ENCODE data around the gene TRPC3. TPM values are rescaled to one million over a fixed set of nuclear protein-coding genes. Genes with fewer than 3 reads are reported as not detected.

TRPC3 gene
- total RNA-seq, 5 donors from 2014 or later (not counting 1 experiment from before 2014, with no cell fraction given) = 0.18 to 0.59 (median 0.33) TPM; not detected in 1

GRCh38 chr4:121851354-121851753 lies 100.5 kb downstream of the TRPC3 start:
- H3K36me3 ChIP-seq (ENCODE audit: control insufficient read depth in 2 of 2, extremely low read depth in 1 of 2, insufficient read depth in 1 of 2, low read length in 1 of 2) = peaks cover 0 to 10% of the 10 kb centered on the region in 2 donors
- Mint-ChIP-seq H3K4me3 (no peak overlapping the region), H3K36me3 (peaks cover 23% of the 10 kb centered on the region), H3K27me3 (no peaks in the 10 kb centered on the region), H3K9me3 (no peaks in the 10 kb centered on the region), H3K4me1 (no peaks in the 10 kb centered on the region), H3K27ac (no peak overlapping the region)
- no peak overlapping the region for H3K27ac ChIP-seq (ENCODE audit: low read length)
- no peak for ATAC-seq (replicated peaks in 1 of 4)
- WGBS (ENCODE audit: insufficient coverage) = no CpG with 5 or more reads among the region's 1 CpG
- ChIA-PET CTCF (no interaction called here), POLR2A (no interaction called here)
- no peaks in the 10 kb centered on the region for H3K4me1 ChIP-seq (ENCODE audit: control insufficient read depth in 1 of 2, extremely low read depth in 1 of 2, insufficient read depth in 2 of 2, low read length in 2 of 2)
- H3K4me3 ChIP-seq (ENCODE audit: control insufficient read depth in 1 of 2, extremely low read depth in 1 of 2, low read length in 1 of 2) = no peak overlapping the region
- no peak for DNase-seq
- no peaks in the 10 kb centered on the region for H3K9me3 ChIP-seq
- H3K27me3 ChIP-seq (replicated peaks in 1 of 2; ENCODE audit: control insufficient read depth in 2 of 2, extremely low read depth in 1 of 2, insufficient read depth in 2 of 2, low read length in 1 of 2) = no peaks in the 10 kb centered on the region

GRCh38 chr4:121846662-121847061 lies 105.2 kb downstream of the TRPC3 start:
- no peaks in the 10 kb centered on the region for H3K4me1 ChIP-seq (ENCODE audit: control insufficient read depth in 1 of 2, extremely low read depth in 1 of 2, insufficient read depth in 2 of 2, low read length in 2 of 2)
- no peak overlapping the region for H3K4me3 Mint-ChIP-seq
- DNase-seq = no peak
- POLR2A ChIA-PET = no interaction called here
- H3K9me3 ChIP-seq = no peaks in the 10 kb centered on the region
- H3K9me3 Mint-ChIP-seq = no peaks in the 10 kb centered on the region
- H3K27me3 Mint-ChIP-seq = no peaks in the 10 kb centered on the region
- H3K27me3 ChIP-seq (replicated peaks in 1 of 2; ENCODE audit: control insufficient read depth in 2 of 2, extremely low read depth in 1 of 2, insufficient read depth in 2 of 2, low read length in 1 of 2) = no peaks in the 10 kb centered on the region
- no peak for ATAC-seq (replicated peaks in 1 of 4)
- no peak overlapping the region for H3K27ac ChIP-seq (ENCODE audit: low read length)
- H3K36me3 Mint-ChIP-seq = peaks cover 31% of the 10 kb centered on the region
- H3K27ac Mint-ChIP-seq = no peak overlapping the region
- CTCF ChIA-PET = no interaction called here
- H3K36me3 ChIP-seq (ENCODE audit: control insufficient read depth in 2 of 2, extremely low read depth in 1 of 2, insufficient read depth in 1 of 2, low read length in 1 of 2) = peaks cover 0 to 16% of the 10 kb centered on the region in 2 donors
- no peak overlapping the region for H3K4me3 ChIP-seq (ENCODE audit: control insufficient read depth in 1 of 2, extremely low read depth in 1 of 2, low read length in 1 of 2)
- no CpG with 5 or more reads among the region's 6 CpGs for WGBS (ENCODE audit: insufficient coverage)
- no peaks in the 10 kb centered on the region for H3K4me1 Mint-ChIP-seq

GRCh38 chr4:121842862-121843261 lies 109.0 kb downstream of the TRPC3 start:
- POLR2A ChIA-PET = no interaction called here
- H3K27me3 ChIP-seq (replicated peaks in 1 of 2; ENCODE audit: control insufficient read depth in 2 of 2, extremely low read depth in 1 of 2, insufficient read depth in 2 of 2, low read length in 1 of 2) = no peaks in the 10 kb centered on the region
- H3K4me3 ChIP-seq (ENCODE audit: control insufficient read depth in 1 of 2, extremely low read depth in 1 of 2, low read length in 1 of 2) = no peak overlapping the region
- WGBS (ENCODE audit: insufficient coverage) = 98% methylated on average over 4 of the region's 4 CpGs
- H3K9me3 Mint-ChIP-seq = no peaks in the 10 kb centered on the region
- no peaks in the 10 kb centered on the region for H3K4me1 ChIP-seq (ENCODE audit: control insufficient read depth in 1 of 2, extremely low read depth in 1 of 2, insufficient read depth in 2 of 2, low read length in 2 of 2)
- H3K27ac ChIP-seq (ENCODE audit: low read length) = no peak overlapping the region
- peaks cover 41% of the 10 kb centered on the region for H3K36me3 Mint-ChIP-seq
- H3K27me3 Mint-ChIP-seq = no peaks in the 10 kb centered on the region
- DNase-seq (no peak), ATAC-seq (replicated peaks in 1 of 4) (no peak)
- CTCF ChIA-PET = no interaction called here
- H3K4me1 Mint-ChIP-seq = no peaks in the 10 kb centered on the region
- no peak overlapping the region for H3K4me3 Mint-ChIP-seq
- no peak overlapping the region for H3K27ac Mint-ChIP-seq
- peaks cover 9 to 18% of the 10 kb centered on the region in 2 donors for H3K36me3 ChIP-seq (ENCODE audit: control insufficient read depth in 2 of 2, extremely low read depth in 1 of 2, insufficient read depth in 1 of 2, low read length in 1 of 2)
- H3K9me3 ChIP-seq = no peaks in the 10 kb centered on the region

- no peak for ATAC-seq (replicated peaks in 1 of 4)
These were observed 113.7 kb downstream of the TRPC3 start for GRCh38 chr4:121838136-121838535.

DNA sequence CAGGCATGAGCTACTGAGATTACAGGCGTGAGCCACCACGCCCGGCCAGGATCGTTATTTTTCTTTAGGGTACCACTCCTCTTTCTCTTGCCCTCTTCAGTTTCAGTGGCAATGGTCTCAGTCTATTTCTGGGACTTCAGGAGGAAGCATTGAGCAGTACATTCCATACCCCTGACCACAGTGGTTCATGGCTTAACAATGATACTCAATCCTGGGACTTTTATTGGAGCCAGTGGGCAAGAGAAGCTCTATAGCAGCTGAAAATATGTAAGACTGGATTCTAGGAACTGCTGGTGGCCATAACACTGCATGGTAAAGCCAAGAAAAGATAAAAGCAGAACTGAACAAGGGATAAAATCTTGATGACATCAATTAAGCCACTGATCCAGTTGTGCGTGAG lies 122.3 kb downstream of the TRPC3 start:
- peaks cover 0 to 9% of the 10 kb centered on the region in 2 donors for H3K36me3 ChIP-seq (ENCODE audit: control insufficient read depth in 2 of 2, extremely low read depth in 1 of 2, insufficient read depth in 1 of 2, low read length in 1 of 2)
- ATAC-seq (replicated peaks in 1 of 4) = no peak
- H3K9me3 Mint-ChIP-seq = no peaks in the 10 kb centered on the region
- H3K9me3 ChIP-seq = no peaks in the 10 kb centered on the region
- peaks cover 9% of the 10 kb centered on the region for H3K36me3 Mint-ChIP-seq
- H3K4me1 ChIP-seq (ENCODE audit: control insufficient read depth in 1 of 2, extremely low read depth in 1 of 2, insufficient read depth in 2 of 2, low read length in 2 of 2) = no peaks in the 10 kb centered on the region
- POLR2A ChIA-PET = no interaction called here
- H3K27ac ChIP-seq (ENCODE audit: low read length) = no peak overlapping the region
- H3K27me3 Mint-ChIP-seq = no peaks in the 10 kb centered on the region
- DNase-seq = no peak
- H3K4me3 ChIP-seq (ENCODE audit: control insufficient read depth in 1 of 2, extremely low read depth in 1 of 2, low read length in 1 of 2) = no peak overlapping the region
- no peak overlapping the region for H3K27ac Mint-ChIP-seq
- H3K27me3 ChIP-seq (replicated peaks in 1 of 2; ENCODE audit: control insufficient read depth in 2 of 2, extremely low read depth in 1 of 2, insufficient read depth in 2 of 2, low read length in 1 of 2) = no peaks in the 10 kb centered on the region
- peaks cover 0 to 4% (median 2%) of the 10 kb centered on the region in 3 donors for H3K4me1 Mint-ChIP-seq
- no peak overlapping the region for H3K4me3 Mint-ChIP-seq
- 95% methylated on average over 4 of the region's 5 CpGs for WGBS (ENCODE audit: insufficient coverage)
- CTCF ChIA-PET = no interaction called here

More at GRCh38 chr4:121838136-121838535, 113.7 kb downstream of the TRPC3 start:
- ChIA-PET CTCF (no interaction called here), POLR2A (no interaction called here)
- Histone ChIP-seq H3K27me3 (replicated peaks in 1 of 2; ENCODE audit: control insufficient read depth in 2 of 2, extremely low read depth in 1 of 2, insufficient read depth in 2 of 2, low read length in 1 of 2) (no peaks in the 10 kb centered on the region), H3K4me1 (ENCODE audit: control insufficient read depth in 1 of 2, extremely low read depth in 1 of 2, insufficient read depth in 2 of 2, low read length in 2 of 2) (no peaks in the 10 kb centered on the region), H3K4me3 (ENCODE audit: control insufficient read depth in 1 of 2, extremely low read depth in 1 of 2, low read length in 1 of 2) (no peak overlapping the region), H3K9me3 (no peaks in the 10 kb centered on the region), H3K36me3 (ENCODE audit: control insufficient read depth in 2 of 2, extremely low read depth in 1 of 2, insufficient read depth in 1 of 2, low read length in 1 of 2) (peaks cover 7 to 9% of the 10 kb centered on the region in 2 donors), H3K27ac (ENCODE audit: low read length) (no peak overlapping the region)
- Mint-ChIP-seq H3K36me3 (peaks cover 22% of the 10 kb centered on the region), H3K9me3 (no peaks in the 10 kb centered on the region), H3K27me3 (no peaks in the 10 kb centered on the region), H3K27ac (no peak overlapping the region), H3K4me3 (no peak overlapping the region), H3K4me1 (no peaks in the 10 kb centered on the region)
- no peak for DNase-seq

Other genes starting within 250 kb of the TRPC3 start
- gene SMIM43, start 186.9 kb downstream of the TRPC3 start, total RNA-seq = under 1 TPM in 1 of 5 donors, not detected in 4; 0.43 TPM
- 10 to 100 TPM; 32.2 to 57.7 (median 36.4) TPM for gene EXOSC9, start 150.7 kb downstream of the TRPC3 start, total RNA-seq
- 1 to 10 TPM in 4 of 5 donors, under 1 TPM in 1; 0.72 to 2.0 (median 1.5) TPM for gene CCNA2, start 128.2 kb downstream of the TRPC3 start, total RNA-seq
- 10 to 100 TPM in 2 of 5 donors, 1 to 10 TPM in 3; 6.2 to 10.8 (median 8.7) TPM for gene BBS7, start 81.6 kb downstream of the TRPC3 start, total RNA-seq
- 100 to 1,000 TPM in 1 of 5 donors, 10 to 100 TPM in 4; 58.8 to 115 (median 65.3) TPM for gene BLTP1, start 200.3 kb upstream of the TRPC3 start, total RNA-seq